ENCODE results near the gene CSH1.
"Not testable (repeated sequence)": the region's sequence is repeated elsewhere in the genome, so short reads cannot be mapped to it uniquely, and the experiment has no call there.

Gene CSH1

DNA sequence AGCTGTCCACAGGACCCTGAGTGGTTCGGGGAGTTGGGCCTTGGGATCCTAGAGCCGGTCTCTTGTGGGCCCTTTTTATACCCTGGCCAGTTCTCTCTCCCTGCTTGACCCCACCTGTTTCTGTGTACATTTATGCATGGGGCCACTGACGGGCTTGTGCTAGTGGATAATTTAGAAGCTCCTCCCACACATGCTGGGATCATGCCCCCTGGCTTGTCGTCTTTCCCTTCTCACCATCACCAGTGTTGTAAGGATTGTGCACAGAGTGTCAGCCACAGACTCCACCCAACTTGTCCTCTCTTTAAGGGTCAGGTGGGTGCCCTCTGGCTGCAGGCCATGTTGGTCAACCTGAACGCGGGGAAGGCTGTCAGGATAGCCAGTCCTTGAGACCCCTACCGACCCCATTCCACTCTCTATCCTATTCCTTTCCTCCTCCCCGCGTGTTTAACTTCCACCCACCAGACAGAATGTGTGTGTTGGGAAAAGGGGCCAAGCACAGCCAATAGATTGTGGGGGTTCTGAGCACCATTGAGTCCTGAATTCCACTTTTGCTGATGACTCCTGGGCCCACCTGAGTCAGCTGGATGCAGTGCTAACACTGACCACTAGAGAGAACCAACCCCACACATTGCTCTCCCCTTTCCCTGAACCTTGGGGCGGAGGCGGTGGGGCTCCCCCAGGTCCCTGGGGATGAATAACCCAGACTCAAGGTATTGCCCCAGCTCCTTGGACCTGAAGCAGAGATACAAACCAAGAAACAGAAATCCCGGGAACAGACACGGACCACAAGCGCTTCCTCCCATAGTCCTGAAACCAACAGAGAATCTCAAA is at the start of gene CSH1:
TSS of gene CSH1 (minus strand) at position 51 of the 831 bp plus-strand sequence. CDS start 63 bp downstream, outside the sequence.
- not testable (repeated sequence) for H3K36me3 ChIP-seq (ENCODE audit: insufficient read depth, insufficient read length, low read length); DNase-seq (ENCODE audit: low read depth, low spot score); H3K9ac ChIP-seq (ENCODE audit: insufficient read length, low read depth); H3K27me3 ChIP-seq (ENCODE audit: insufficient read depth, insufficient read length); H3K4me3 ChIP-seq (ENCODE audit: insufficient read length, low read depth); H3K4me1 ChIP-seq (ENCODE audit: insufficient read depth, insufficient read length); H3K9me3 ChIP-seq (ENCODE audit: insufficient read depth, low read length)

DNA sequence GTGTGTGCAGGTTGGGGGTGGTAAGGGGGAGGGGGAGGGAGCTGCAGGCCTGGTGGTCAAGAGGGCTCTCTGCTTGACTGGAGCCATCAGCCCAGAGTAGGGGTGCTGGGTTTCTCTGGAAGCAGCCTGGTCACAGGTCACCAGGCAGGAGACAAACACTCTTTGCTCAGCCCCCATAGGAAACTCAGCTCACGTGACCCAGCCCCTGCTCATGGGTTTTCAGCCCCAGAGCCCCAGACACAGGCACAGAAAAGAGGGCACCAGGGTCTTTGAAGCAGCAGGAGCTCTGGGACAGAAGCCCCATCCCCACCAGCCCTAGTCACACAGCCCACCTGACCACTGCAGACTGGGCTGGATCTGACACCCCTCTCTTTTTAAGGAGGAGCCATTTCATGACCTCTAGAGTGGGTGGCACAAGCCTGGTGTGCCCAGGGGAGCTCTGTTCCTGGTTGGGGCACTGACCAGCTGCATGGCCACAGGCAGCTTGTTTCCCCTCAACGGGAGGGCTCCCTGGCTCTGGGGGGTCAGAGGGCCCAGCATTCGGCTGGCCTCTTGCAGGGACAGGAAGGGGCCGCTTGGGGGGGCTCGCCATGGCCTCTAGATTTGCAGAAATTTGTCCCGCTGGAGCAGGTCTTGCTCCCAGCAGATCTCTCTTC is 49.5 kb upstream of the CSH1 start:
- Histone ChIP-seq H3K4me1 (ENCODE audit: insufficient read depth, insufficient read length) (peaks cover 17% of the 10 kb centered on the region), H3K9me3 (ENCODE audit: insufficient read depth, low read length) (no peaks in the 10 kb centered on the region), H3K27me3 (ENCODE audit: insufficient read depth, insufficient read length) (no peaks in the 10 kb centered on the region), H3K4me3 (ENCODE audit: insufficient read length, low read depth) (no peak overlapping the region), H3K36me3 (ENCODE audit: insufficient read depth, insufficient read length, low read length) (no peaks in the 10 kb centered on the region), H3K9ac (ENCODE audit: insufficient read length, low read depth) (no peak overlapping the region)
- DNase-seq (ENCODE audit: low read depth, low spot score): no peak
- TF ChIP-seq YY1 (IDR thresholded peaks at IDR 0.05; ENCODE audit: insufficient read depth, insufficient read length) (no peak), SUZ12 (IDR thresholded peaks at IDR 0.05; ENCODE audit: extremely low read depth, insufficient read depth, insufficient read length) (no peak), ZNF274 (IDR thresholded peaks at IDR 0.05; ENCODE audit: low read depth, low read length) (no peak)

- Histone ChIP-seq H3K9ac (ENCODE audit: insufficient read length, low read depth) (no peak overlapping the region), H3K27me3 (ENCODE audit: insufficient read depth, insufficient read length) (no peaks in the 10 kb centered on the region), H3K4me1 (ENCODE audit: insufficient read depth, insufficient read length) (peaks cover 11% of the 10 kb centered on the region), H3K36me3 (ENCODE audit: insufficient read depth, insufficient read length, low read length) (no peaks in the 10 kb centered on the region), H3K9me3 (ENCODE audit: insufficient read depth, low read length) (no peaks in the 10 kb centered on the region), H3K4me3 (ENCODE audit: insufficient read length, low read depth) (no peak overlapping the region)
- no peak for TF ChIP-seq YY1 (IDR thresholded peaks at IDR 0.05; ENCODE audit: insufficient read depth, insufficient read length)
- no peak for TF ChIP-seq SUZ12 (IDR thresholded peaks at IDR 0.05; ENCODE audit: extremely low read depth, insufficient read depth, insufficient read length)
- no peak for TF ChIP-seq ZNF274 (IDR thresholded peaks at IDR 0.05; ENCODE audit: low read depth, low read length)
- no peak for DNase-seq (ENCODE audit: low read depth, low spot score)
Measured at GRCh38 chr17:63944736-63945499, 48.5 kb upstream of the CSH1 start.

DNA sequence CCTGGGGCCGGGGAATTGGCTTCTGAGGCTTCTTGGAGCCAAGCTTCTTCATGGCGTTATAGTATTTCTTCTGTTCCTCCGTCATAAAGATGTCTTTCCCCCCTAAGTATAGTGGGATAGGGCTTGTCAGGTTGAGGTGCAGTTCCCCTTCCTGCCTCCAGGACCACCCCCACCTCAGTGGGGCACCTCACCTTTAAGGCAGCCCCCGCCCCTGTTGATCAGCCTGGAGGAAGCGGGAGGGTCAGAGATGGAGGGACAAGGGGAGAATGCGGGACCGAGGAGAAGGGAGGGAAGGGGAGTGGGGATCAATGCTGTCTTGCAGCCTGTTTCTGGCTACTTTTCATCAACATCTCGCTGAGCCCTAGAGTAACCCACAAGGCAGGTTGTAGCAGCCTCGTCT is 47.4 kb upstream of the CSH1 start:
- TF ChIP-seq YY1 (IDR thresholded peaks at IDR 0.05; ENCODE audit: insufficient read depth, insufficient read length) (no peak), ZNF274 (IDR thresholded peaks at IDR 0.05; ENCODE audit: low read depth, low read length) (no peak), SUZ12 (IDR thresholded peaks at IDR 0.05; ENCODE audit: extremely low read depth, insufficient read depth, insufficient read length) (no peak)
- no peaks in the 10 kb centered on the region for H3K27me3 ChIP-seq (ENCODE audit: insufficient read depth, insufficient read length)
- no peaks in the 10 kb centered on the region for H3K9me3 ChIP-seq (ENCODE audit: insufficient read depth, low read length)
- H3K9ac ChIP-seq (ENCODE audit: insufficient read length, low read depth): no peak overlapping the region
- H3K4me3 ChIP-seq (ENCODE audit: insufficient read length, low read depth): no peak overlapping the region
- H3K4me1 ChIP-seq (ENCODE audit: insufficient read depth, insufficient read length): peaks cover 10% of the 10 kb centered on the region
- DNase-seq (ENCODE audit: low read depth, low spot score): no peak
- H3K36me3 ChIP-seq (ENCODE audit: insufficient read depth, insufficient read length, low read length): no peaks in the 10 kb centered on the region

- no peak for DNase-seq (ENCODE audit: low read depth, low spot score)
- Histone ChIP-seq H3K9me3 (ENCODE audit: insufficient read depth, low read length) (no peaks in the 10 kb centered on the region), H3K4me3 (ENCODE audit: insufficient read length, low read depth) (no peak overlapping the region), H3K4me1 (ENCODE audit: insufficient read depth, insufficient read length) (peaks cover 12% of the 10 kb centered on the region), H3K36me3 (ENCODE audit: insufficient read depth, insufficient read length, low read length) (no peaks in the 10 kb centered on the region), H3K27me3 (ENCODE audit: insufficient read depth, insufficient read length) (no peaks in the 10 kb centered on the region), H3K9ac (ENCODE audit: insufficient read length, low read depth) (no peak overlapping the region)
- TF ChIP-seq SUZ12 (IDR thresholded peaks at IDR 0.05; ENCODE audit: extremely low read depth, insufficient read depth, insufficient read length): no peak
Measured at GRCh38 chr17:63942309-63942985, 46.1 kb upstream of the CSH1 start.

DNA sequence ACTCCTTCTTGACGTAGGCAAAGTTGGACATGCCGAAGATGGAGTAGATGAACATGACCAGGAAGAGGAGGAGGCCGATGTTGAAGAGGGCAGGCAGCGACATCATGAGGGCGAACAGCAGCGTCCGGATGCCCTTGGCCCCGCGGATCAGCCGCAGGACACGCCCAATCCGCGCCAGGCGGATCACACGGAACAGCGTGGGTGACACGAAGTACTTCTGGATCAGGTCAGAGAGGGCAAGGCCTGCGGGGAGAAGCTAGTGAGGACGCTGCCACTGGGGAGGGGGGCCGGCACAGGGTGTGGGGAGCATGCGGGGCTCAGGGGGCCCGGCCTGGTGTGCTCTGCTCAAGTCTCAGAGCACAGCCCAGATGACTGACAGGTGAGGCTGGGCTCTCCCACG is 45.4 kb upstream of the CSH1 start:
- Histone ChIP-seq H3K9me3 (ENCODE audit: insufficient read depth, low read length) (no peaks in the 10 kb centered on the region), H3K27me3 (ENCODE audit: insufficient read depth, insufficient read length) (no peaks in the 10 kb centered on the region), H3K4me1 (ENCODE audit: insufficient read depth, insufficient read length) (peaks cover 12% of the 10 kb centered on the region), H3K4me3 (ENCODE audit: insufficient read length, low read depth) (no peak overlapping the region), H3K36me3 (ENCODE audit: insufficient read depth, insufficient read length, low read length) (no peaks in the 10 kb centered on the region), H3K9ac (ENCODE audit: insufficient read length, low read depth) (no peak overlapping the region)
- no peak for DNase-seq (ENCODE audit: low read depth, low spot score)
- TF ChIP-seq ZNF274 (IDR thresholded peaks at IDR 0.05; ENCODE audit: low read depth, low read length) (no peak), SUZ12 (IDR thresholded peaks at IDR 0.05; ENCODE audit: extremely low read depth, insufficient read depth, insufficient read length) (no peak), YY1 (IDR thresholded peaks at IDR 0.05; ENCODE audit: insufficient read depth, insufficient read length) (no peak)

DNA sequence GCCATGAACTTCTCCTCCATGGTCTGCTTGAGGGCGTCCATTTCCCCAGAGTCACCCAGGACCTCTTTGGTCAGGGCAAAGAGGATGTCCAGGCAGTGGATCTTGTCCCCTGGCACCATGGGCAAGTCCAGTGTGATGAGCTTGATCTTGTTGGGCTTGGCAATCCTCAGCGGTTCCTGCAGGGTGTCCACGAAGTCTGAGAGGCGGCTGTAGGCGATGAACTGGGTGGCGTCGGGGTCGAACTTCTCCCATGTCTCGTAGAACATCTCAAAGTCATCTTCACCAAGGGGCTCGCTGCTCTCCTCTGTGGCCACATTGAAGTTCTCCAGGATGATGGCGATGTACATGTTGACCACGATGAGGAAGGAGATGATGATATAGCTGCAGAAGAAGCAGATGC is 44.8 kb upstream of the CSH1 start:
- Histone ChIP-seq H3K4me1 (ENCODE audit: insufficient read depth, insufficient read length) (peaks cover 8% of the 10 kb centered on the region), H3K9ac (ENCODE audit: insufficient read length, low read depth) (no peak overlapping the region), H3K9me3 (ENCODE audit: insufficient read depth, low read length) (no peaks in the 10 kb centered on the region), H3K27me3 (ENCODE audit: insufficient read depth, insufficient read length) (no peaks in the 10 kb centered on the region), H3K4me3 (ENCODE audit: insufficient read length, low read depth) (no peak overlapping the region), H3K36me3 (ENCODE audit: insufficient read depth, insufficient read length, low read length) (no peaks in the 10 kb centered on the region)
- no peak for TF ChIP-seq YY1 (IDR thresholded peaks at IDR 0.05; ENCODE audit: insufficient read depth, insufficient read length)
- TF ChIP-seq ZNF274 (IDR thresholded peaks at IDR 0.05; ENCODE audit: low read depth, low read length): no peak
- TF ChIP-seq SUZ12 (IDR thresholded peaks at IDR 0.05; ENCODE audit: extremely low read depth, insufficient read depth, insufficient read length): no peak
- DNase-seq (ENCODE audit: low read depth, low spot score): no peak
